HL-60 (cell line): ENCODE measurements around the gene RASSF7.

Experiments used
- REST ChIP-seq: IDR thresholded peaks from 2 replicates; pipeline ENCODE4 v1.6.1; 2012; ENCODE audit warnings: low read depth; ENCODE audit not compliant: insufficient replicate concordance
- TF ChIP-seq, protein P1 (sequence below): IDR thresholded peaks from one replicate; pipeline ENCODE4 v1.5.1; 2011; ENCODE audit warnings: low read length, control low read depth, inconsistent platforms; ENCODE audit not compliant: insufficient read depth

DNA sequence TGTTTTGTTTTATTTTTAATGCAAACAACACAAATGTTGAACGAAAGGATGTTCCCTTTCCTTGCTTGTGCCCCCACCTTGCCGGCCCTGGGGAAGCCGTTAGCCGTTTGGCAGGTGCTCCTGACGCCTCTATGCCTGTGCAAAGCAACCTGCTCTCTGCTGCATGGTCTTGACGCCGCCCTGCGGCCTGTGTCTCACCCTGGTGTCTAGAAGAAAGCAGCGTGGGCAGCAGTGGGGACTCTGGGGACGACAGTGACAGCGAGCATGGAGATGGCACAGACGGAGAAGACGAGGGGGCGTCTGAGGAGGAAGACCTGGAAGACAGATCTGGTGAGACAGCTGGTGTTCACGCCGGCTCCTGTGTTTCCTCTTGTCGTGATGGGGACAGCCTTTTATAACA lies 21.0 kb downstream of the RASSF7 start:
- TF ChIP-seq, protein P1, sequence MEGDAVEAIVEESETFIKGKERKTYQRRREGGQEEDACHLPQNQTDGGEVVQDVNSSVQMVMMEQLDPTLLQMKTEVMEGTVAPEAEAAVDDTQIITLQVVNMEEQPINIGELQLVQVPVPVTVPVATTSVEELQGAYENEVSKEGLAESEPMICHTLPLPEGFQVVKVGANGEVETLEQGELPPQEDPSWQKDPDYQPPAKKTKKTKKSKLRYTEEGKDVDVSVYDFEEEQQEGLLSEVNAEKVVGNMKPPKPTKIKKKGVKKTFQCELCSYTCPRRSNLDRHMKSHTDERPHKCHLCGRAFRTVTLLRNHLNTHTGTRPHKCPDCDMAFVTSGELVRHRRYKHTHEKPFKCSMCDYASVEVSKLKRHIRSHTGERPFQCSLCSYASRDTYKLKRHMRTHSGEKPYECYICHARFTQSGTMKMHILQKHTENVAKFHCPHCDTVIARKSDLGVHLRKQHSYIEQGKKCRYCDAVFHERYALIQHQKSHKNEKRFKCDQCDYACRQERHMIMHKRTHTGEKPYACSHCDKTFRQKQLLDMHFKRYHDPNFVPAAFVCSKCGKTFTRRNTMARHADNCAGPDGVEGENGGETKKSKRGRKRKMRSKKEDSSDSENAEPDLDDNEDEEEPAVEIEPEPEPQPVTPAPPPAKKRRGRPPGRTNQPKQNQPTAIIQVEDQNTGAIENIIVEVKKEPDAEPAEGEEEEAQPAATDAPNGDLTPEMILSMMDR, result no peak
- TF ChIP-seq REST, result no peak
